ENCODE measurements around the gene EIF4E. TPM values are rescaled to one million over a fixed set of nuclear protein-coding genes. Genes with fewer than 3 reads are reported as not detected.
"Not testable (repeated sequence)": the region's sequence is repeated elsewhere in the genome, so short reads cannot be mapped to it uniquely, and the experiment has no call there.

EIF4E gene
- total RNA-seq, 1 experiment from 2014 or later, result 184 TPM

GRCh38 chr4:98932539-98932938, 3.6 kb upstream of the EIF4E start:
- peak; percentile 69 for DNase-seq (ENCODE audit: low read depth)

GRCh38 chr4:98930311-98930865, 1.5 kb upstream of the EIF4E start:
- no peak for DNase-seq (ENCODE audit: low read depth)

DNA sequence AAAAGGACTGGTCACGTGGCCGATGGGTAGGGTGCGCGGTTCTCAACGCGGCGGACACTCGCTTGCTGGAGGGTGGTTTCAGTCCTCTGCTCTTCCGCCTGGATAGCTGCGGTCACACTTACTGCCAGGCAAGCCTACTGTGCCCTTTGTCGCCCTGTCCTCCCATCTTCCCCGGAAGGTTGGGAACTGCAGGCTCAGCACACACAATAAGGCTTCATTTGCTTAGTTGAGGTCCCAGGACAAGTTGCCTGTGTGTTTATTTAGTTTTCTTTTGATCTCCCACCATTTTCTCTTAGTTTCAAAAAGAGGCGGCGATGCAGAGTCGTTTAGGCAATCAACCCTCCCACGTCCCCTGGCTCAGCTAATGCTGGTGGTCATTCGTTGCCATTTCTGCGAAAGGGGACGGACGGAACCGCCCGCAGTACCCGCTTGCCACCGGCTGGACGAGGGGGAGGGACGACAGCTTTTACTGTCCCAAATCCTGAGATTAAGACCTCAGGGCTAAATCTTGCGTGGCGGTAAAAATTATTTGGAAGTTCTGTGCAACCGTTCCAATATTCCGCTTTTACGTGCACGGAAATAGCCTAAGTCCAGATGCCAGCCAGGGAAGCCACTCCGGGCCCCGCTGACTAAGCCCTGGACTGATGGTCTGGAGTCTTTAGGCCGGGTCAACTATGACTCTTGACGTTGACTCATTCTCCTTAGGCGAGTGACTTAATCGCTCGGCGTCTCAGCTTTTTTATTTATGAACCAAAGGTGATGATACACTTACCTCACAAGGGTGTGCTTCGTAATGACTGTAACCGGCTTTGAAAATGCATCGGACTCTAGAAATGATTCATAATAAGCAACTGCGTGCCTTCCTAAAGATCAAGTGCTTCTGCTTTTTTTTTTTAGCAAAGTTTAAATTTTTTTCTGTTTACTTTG, 671 bp upstream of the EIF4E start:
- DNase-seq (ENCODE audit: low read depth), result peak; percentile 98

DNA sequence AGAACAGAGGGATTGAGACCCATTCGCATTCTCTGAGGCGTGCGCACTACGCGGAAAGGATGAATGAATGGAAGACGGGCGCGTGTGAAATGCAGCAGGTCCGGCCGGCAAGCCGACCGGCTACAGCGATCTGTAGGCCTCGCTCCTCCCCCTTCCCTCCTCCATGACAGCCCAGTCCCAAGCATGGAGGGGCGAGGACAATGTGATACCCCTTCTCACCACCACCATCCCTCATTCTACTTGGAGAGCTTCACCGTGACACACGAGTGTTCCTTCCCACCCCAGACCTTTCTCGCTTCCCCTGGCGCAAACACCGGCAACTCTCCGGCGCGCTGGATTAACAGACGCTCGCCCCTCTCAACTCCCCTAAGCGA, 815 bp downstream of the EIF4E start:
- DNase-seq (ENCODE audit: low read depth), result peak; percentile 74

GRCh38 chr4:98926257-98926656, 2.7 kb downstream of the EIF4E start:
- DNase-seq (ENCODE audit: low read depth), result not testable (repeated sequence)

DNA sequence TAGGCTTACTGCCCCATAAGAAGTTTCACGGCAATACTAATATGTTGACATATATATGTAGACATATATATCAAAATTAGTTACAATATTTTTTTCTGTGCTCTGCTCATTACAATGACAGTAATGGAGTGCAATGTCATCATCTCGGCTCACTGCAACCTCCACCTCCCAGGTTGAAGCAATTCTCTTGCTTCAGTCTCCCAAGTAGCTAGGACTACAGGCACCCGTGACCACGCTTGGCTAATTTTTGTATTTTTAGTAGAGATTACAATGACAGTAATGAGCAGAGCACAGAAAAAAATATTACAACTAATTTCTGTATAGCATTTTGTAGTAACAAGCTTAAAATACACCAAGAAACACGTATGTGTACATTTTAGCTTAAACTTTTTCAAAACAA, 7.6 kb downstream of the EIF4E start:
- DNase-seq (ENCODE audit: low read depth), result no peak

- DNase-seq (ENCODE audit: low read depth), result peak; percentile 36
These were observed 8.9 kb downstream of the EIF4E start for GRCh38 chr4:98919996-98920395.

DNA sequence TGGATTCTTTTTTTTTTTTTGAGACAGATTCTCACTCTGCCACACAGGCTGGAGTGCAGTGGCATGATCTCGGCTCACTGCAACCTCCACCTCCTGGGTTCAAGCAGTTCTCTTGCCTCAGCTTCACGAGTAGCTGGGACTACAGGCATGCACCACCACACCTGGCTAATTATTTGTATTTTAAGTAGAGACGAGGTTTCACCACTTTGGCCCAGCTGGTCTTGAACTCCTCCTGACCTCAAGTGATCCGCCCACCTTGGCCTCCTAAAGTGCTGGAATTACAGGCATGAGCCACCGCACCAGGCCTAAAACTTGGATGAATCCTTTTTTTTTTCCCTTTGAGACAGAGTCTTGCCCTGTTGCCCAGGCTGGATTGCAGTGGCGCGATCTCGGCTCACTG, 18.2 kb downstream of the EIF4E start:
- not testable (repeated sequence) for DNase-seq (ENCODE audit: low read depth)

DNA sequence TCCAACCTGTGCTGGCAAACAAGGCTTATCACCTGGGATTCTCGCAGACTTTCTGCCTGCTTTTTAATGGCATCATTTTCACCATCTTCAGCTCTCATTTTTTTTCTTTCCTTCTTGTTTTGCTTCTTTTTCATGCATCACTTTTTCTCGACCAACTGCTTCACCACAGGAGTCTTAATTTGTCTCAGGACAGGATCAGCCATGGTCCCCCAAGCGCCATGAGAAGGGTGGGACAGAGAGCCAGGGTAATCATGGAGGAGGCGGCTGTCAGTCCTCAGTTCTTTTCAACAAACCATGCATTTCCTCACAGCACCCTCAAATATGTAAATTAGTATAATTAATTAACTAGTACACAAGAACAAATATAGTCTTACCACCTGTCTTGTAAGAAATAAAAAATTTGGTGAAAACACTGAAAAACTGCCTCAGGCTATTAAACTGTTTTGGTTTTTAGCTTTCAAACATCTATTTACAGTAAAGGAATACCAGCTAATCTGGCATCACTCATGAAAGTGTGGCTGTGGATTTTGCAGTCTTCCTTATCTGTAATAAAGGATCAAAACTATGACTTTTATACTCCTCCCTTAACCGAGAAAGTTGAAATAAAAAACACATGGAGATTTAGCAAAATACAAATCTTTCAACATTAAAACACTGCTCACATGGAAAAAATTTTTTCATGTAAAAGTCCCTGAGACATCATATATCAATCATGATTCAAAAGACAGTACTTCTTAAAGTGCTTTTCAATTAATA, 19.1 kb downstream of the EIF4E start:
- peak; percentile 12 for DNase-seq (ENCODE audit: low read depth)

- no peak for DNase-seq (ENCODE audit: low read depth)
These were observed 20.1 kb downstream of the EIF4E start for GRCh38 chr4:98908703-98909262.

DNA sequence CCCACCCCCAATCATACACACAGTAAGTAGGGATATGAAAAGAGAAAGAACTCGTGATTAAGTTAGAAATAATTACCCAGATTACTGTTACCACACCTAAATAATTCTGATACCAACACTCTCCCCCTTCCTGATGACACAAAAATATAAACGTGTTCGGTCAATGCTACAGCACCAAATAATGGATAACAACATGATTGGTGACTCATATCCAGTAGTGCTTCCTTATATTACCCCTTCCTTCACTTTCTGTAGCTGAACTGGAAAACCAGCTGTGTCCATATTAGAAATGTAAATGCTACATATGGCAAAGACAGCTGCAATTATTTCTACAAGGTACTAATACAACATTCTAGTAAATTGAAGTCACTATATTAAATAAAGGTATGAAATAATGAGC, 20.8 kb downstream of the EIF4E start:
- no peak for DNase-seq (ENCODE audit: low read depth)

DNA sequence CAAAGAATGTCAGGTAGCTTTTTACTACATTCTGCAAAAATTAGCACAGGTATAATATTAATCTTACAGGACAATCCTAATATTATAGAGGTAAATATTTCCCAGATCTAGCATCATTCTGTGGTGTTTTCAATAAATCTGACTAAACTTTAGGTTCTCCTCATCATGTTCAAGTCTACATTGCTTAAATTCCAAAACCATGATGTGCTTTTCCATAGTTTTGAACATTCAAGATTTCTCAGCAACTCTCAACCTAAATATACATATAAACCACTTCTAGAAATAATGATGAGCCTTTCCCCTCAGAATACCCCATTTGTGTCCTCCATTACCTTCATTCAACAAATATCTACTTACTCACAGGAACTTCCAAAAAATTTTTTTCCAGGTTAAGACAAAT, 23.1 kb downstream of the EIF4E start:
- DNase-seq (ENCODE audit: low read depth), result no peak

DNA sequence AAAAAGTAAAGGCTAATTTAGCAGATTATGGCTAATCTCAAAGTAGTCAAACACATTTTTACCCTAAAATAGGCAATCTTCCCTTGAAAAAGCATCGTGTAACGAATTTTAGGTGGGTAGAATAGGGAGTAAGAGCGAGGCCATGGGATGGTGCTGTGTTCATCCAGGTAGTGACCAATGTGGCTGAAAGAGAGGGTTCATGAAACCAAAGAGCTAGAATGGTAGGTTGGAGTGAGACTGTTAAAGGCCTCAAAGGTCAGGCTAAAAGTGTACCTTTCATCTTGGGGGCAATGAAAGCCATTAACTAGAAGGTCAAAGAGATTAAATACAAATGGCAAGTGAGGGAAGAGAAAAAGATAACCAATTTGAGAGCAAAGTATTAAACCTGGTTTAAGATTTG, 23.6 kb downstream of the EIF4E start:
- no peak for DNase-seq (ENCODE audit: low read depth)

DNA sequence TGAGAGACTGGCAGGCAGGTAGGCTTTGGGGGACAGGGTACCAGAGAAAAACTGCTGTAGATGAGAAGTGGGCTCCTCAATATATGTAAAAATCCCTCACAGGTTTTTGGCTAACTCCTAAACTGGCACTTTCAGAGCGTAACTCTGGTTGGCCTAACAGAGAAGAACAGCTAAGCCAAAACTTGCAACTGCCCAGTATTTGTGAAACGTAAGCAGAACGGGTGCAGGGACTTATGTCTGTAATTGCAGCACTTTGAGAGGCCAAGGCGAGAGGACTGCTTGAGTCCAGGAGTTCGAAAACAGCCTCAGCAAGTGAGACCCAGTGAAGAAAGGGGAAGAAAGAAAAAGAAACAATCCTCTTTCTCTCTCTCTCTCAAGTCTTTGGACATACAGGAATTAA, 25.0 kb downstream of the EIF4E start:
- DNase-seq (ENCODE audit: low read depth), result no peak

DNA sequence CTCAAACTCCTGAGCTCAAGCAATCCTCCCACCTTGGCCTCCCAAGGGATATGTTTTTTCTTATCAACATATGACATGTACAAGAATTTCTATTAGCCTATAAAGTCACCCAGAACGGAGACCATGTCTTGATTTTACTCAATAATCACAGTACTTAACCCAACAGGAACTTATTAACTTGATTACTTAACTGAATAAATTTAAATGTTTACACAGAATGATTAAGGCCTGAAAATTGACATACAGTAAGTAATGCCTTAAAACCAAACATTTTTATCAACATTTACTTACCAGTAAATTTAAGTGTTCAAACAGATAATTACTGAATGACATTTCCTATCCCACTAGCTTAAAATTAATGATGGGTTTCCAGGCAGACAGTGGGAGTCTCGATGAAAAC, 25.4 kb downstream of the EIF4E start:
- DNase-seq (ENCODE audit: low read depth), result no peak

GRCh38 chr4:98899277-98899676, 29.7 kb downstream of the EIF4E start:
- no peak for DNase-seq (ENCODE audit: low read depth)

GRCh38 chr4:98891478-98892337, 37.2 kb downstream of the EIF4E start:
- DNase-seq (ENCODE audit: low read depth), result no peak

DNA sequence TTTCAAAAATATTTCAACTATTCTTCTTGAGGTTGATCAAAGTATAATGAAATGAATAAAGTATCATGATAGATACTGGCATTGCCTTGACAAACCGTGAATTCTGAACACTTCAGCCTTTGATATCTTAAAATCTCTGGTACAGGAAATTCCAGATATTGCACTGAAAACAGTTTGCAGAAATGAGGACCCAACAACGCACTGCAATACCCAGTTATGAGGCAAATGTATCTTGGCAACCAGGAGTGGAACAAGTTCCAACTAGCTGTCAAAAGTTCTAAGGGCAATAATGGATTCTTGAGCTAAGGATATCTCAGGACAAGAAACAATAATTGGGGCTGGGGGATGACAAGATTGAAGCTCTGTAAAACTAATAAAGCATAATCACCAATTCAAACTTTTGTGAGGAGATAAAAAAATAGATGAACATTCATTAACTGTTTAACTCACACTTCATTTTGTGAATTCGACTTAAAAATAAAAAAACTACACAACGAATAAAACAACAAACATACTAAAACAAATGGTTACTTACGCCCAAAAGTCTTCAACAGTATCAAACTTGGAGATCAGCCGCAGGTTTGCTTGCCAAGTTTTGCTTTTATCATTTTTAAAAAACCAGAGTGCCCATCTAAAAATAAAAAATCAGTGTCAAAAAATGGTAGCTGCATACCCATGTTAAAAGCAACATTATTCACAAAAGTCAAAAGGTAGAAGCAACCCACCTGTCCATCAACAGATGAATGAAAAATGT, 38.1 kb downstream of the EIF4E start:
- DNase-seq (ENCODE audit: low read depth), result no peak

- no peak for DNase-seq (ENCODE audit: low read depth)
These were observed 41.8 kb downstream of the EIF4E start for GRCh38 chr4:98887145-98887544.

GRCh38 chr4:98886382-98886781, 42.6 kb downstream of the EIF4E start:
- not testable (repeated sequence) for DNase-seq (ENCODE audit: low read depth)

DNA sequence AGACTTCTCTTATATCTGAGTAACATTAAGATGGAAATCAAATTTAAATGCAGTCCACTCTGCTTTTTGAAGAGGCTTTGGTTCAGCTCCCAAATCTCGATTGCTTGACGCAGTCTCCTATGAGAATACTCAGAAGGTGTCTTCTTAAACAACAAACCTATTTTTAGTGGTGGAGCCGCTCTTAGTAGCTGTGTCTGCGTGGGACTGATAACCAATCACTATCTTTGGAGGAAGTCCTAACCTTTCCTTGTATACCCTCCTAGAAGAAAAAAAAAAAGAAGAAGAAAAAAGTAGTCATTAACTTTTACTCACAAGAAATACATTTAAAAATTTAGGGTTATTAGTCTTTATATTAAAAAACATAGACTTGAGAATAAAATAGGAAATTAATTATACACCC, 48.0 kb downstream of the EIF4E start:
- not testable (repeated sequence) for DNase-seq (ENCODE audit: low read depth)
